ENCODE measurements around the gene ATXN7.

Gene ATXN7

GRCh38 chr3:63967675-63968611, 104.3 kb downstream of the ATXN7 start:
- peak; percentile 17 for DNase-seq

- DNase-seq: peak; percentile 20
These were observed 105.1 kb downstream of the ATXN7 start for GRCh38 chr3:63968612-63969350.

GRCh38 chr3:63969876-63970275, 106.2 kb downstream of the ATXN7 start:
- DNase-seq: no peak

- DNase-seq: no peak
These were observed 107.2 kb downstream of the ATXN7 start for GRCh38 chr3:63970631-63971475.

GRCh38 chr3:63972196-63972595, 108.5 kb downstream of the ATXN7 start:
- no peak for DNase-seq

GRCh38 chr3:63972987-63973386, 109.3 kb downstream of the ATXN7 start:
- no peak for DNase-seq

GRCh38 chr3:63973406-63973805, 109.7 kb downstream of the ATXN7 start:
- DNase-seq: no peak

- no peak for DNase-seq
These were observed 110.8 kb downstream of the ATXN7 start for GRCh38 chr3:63974451-63974850.

- peak; percentile 67 for DNase-seq
These were observed 112.1 kb downstream of the ATXN7 start for GRCh38 chr3:63975723-63976122.

GRCh38 chr3:63976161-63976871, 112.6 kb downstream of the ATXN7 start:
- no peak for DNase-seq

- no peak for DNase-seq
These were observed 113.2 kb downstream of the ATXN7 start for GRCh38 chr3:63976872-63977200.

GRCh38 chr3:63977893-63978292, 114.2 kb downstream of the ATXN7 start:
- no peak for DNase-seq

GRCh38 chr3:63979093-63979885, 115.6 kb downstream of the ATXN7 start:
- DNase-seq: no peak

- no peak for DNase-seq
These were observed 116.4 kb downstream of the ATXN7 start for GRCh38 chr3:63980019-63980418.

- no peak for DNase-seq
These were observed 117.3 kb downstream of the ATXN7 start for GRCh38 chr3:63980830-63981498.

- no peak for DNase-seq
These were observed 118.3 kb downstream of the ATXN7 start for GRCh38 chr3:63981980-63982379.

GRCh38 chr3:63984391-63984790, 120.7 kb downstream of the ATXN7 start:
- DNase-seq: no peak

GRCh38 chr3:63986146-63986545, 122.5 kb downstream of the ATXN7 start:
- DNase-seq: no peak

- DNase-seq: no peak
These were observed 123.2 kb downstream of the ATXN7 start for GRCh38 chr3:63986831-63987230.

GRCh38 chr3:63988943-63989342, 125.3 kb downstream of the ATXN7 start:
- no peak for DNase-seq

- no peak for DNase-seq
These were observed 126.5 kb downstream of the ATXN7 start for GRCh38 chr3:63990204-63990603.

Measured in NCI-H69 (cell line).